HG03354 (cell line): ENCODE results near the gene SCARB1.

Source experiments
- ATAC-seq: cut with Tn5 transposase; IDR thresholded peaks from one replicate; pipeline ENCODE4 v1.9.1; 2021; ENCODE audit warnings: mild to moderate bottlenecking; ENCODE audit not compliant: unreplicated experiment, poor library complexity, severe bottlenecking

Gene SCARB1

DNA sequence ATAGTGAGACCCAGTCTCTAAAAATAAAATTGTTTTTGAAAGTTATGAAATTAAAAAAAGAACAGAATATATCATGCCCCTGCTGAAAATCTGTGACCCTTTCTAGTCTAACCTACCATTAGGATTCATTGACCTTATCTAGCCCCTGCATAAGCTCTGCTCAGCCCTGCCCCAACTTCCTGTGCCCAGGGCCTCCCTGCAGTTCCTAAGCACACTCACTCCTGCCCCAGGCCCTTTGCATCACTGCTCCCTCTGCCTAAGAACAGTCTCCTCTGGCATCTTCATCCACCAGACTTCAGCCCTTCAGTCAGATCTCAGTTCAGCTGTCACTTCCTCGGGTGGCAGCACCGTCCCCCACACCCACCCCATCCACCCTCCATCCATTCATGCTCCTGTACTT, 55.4 kb downstream of the SCARB1 start:
- ATAC-seq = no peak

DNA sequence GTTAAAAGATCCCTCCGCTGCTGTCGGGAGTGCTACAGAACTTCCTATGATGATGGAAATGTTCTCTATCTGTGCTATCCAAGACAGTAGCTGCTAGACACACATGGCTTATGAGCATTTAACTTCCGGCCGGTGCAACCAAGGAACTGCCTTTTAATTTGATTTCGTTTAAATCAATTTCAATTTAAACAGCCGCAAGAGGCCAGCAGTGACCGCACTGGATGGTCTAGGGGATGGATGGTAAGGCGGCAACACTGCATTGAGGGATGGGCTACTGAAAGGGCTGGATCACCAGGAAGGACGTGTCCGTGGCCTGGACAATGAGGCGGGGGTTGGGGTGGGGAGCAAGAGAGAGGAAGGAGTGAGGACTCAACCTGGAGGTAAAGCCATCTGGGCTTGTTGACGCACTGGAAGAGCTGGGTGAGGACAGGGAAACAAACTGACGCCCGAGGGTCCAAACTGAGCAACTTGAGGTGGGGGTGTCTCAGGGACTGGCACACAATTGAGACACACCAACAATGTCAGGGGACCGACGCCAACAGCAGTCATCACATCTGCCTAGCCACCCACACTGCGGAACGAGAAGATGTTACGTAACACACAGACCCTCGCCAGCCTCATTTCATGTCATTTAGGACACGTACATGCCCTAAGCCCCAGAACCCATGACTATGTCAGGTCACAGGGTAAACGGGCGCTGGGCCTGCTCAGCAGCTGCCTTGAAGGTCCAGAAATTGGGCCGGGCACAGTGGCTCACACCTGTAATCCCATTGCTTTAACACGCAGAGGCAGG, 57.6 kb downstream of the SCARB1 start:
- no peak for ATAC-seq

DNA sequence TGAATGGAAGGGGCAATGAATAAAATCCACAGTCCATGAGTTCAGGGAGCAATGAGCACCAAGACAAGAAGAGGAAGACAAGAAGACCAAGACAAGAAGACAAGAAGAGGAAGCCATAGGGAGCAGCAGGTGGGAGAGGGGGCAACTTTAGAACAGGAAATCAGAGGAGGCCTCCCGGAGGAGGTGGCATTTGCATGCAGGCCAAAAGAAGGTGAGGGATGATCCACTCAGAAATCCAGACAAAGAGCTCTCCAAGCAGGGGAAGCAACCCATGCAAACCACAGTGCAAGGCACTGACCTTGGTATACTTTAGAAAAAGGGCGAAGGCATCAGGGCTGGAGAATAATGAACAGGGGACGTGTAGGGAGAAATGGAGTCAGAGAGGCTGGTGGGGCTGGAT, 58.6 kb downstream of the SCARB1 start:
- no peak for ATAC-seq

DNA sequence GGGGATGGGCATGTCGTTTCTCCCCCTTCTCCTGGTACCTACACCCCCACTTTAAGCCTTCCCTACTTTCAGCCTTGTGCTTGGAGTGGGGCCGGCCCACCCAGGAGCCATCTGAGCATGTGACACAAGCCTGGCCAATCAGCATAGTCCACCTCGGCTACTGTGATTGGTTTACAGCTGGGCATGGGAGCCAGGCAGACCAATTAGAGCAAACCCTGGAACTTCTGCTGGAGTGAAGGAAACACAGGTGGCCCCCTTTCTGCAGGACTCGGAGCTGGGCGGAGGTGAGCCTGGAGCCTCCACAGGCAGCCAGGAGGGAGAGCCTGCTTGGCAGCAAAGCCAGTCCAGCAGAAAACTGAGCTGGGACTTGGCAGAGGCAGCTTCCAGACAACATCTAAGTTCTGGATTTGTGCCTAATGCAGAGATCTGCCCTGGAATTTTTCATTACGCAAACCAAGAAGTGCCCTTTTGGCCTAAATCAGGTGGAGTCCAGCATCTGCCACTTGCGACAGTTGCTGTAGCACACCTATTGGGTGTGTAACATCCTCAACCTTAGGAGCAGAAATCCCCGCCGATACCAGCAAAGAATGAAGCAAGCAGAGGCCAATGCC, 59.5 kb downstream of the SCARB1 start:
- no peak for ATAC-seq

DNA sequence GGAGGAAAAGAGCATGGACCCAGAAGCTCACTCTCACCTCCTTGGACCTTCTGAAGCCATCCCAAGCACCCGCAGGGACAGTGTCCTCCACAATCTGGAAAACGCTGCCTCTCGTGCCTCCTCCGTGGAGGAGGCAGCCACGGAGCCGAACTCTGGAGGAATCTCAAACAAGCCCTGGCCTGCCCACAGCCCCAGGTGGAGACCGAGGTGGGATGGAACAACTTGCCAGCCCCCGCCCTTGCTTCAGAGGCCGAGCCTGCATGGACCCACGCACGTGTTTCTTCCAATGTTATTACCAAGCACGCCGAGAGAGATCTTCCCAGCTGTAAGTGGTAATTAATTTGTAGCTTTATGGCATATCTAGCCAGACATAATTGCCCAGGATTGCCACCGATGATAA, 61.3 kb downstream of the SCARB1 start:
- ATAC-seq = no peak

DNA sequence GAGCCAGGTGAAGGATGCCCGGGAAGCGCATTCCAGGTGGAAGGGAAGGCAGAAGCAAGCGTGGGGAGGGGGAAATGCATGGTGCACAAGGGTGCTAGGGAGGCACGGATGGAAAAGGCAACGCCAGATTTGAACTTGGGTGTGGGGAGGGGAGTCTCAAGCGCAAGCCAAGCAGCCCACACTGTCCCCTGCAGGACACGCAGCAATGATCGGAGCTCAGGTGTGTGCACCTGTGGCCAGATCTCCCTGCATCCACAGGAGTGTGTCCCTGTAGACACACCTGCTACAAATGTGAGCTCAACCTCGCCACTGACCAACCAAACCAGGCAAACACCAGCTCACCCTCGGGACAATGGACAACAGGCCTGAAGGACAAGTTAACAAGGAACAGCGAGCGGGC, 63.2 kb downstream of the SCARB1 start:
- no peak for ATAC-seq

DNA sequence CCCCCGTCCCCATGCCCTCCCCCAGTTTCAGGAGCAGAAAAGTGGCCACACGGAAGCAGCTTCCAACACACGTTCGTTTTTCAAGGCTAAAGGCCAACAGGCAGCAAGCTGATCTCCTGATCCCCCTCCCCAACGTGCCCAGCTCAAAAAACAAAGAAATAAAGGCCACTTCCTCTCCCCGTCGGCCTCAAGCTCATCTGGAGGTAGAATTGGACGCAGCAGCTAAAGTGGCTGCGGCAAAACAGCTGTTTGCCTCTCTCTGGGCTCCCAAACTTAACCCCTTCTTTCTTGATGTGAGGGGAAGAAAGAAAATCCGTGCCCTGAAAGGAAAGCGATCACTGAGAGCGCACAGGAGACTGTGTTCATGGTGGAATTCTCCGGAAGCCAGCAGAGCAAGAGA, 66.3 kb downstream of the SCARB1 start:
- ATAC-seq = no peak

DNA sequence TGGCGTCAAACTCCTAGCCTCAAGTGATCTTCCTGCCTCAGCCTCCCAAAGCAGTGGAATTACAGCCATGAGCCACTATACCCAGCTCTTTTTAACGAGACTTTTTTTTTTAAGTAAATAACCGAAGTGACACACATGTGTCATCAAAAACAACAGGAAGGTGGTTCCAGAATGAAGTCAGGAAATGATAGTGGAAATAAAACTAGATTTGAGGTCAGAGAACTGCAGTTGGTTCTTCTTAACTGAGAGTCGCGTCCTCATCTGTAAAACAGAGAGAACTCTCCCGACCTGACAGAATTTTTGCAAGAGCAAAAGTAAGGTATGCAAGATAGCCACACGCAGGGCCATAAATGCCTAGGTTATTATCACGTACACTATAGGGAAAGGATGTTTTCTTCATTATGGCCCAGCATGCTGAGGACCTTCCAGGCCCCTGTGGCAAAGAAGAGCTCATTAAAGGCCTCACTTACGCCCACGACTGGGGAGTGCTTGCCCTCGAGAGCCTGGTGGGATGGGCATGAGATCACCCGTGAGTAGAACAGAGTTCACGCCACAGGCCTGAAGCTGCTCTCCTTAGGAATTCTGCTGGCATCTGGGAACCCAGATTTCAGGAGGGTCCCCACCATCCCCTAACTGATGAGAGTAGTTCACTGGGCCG, 67.2 kb downstream of the SCARB1 start:
- ATAC-seq = no peak

DNA sequence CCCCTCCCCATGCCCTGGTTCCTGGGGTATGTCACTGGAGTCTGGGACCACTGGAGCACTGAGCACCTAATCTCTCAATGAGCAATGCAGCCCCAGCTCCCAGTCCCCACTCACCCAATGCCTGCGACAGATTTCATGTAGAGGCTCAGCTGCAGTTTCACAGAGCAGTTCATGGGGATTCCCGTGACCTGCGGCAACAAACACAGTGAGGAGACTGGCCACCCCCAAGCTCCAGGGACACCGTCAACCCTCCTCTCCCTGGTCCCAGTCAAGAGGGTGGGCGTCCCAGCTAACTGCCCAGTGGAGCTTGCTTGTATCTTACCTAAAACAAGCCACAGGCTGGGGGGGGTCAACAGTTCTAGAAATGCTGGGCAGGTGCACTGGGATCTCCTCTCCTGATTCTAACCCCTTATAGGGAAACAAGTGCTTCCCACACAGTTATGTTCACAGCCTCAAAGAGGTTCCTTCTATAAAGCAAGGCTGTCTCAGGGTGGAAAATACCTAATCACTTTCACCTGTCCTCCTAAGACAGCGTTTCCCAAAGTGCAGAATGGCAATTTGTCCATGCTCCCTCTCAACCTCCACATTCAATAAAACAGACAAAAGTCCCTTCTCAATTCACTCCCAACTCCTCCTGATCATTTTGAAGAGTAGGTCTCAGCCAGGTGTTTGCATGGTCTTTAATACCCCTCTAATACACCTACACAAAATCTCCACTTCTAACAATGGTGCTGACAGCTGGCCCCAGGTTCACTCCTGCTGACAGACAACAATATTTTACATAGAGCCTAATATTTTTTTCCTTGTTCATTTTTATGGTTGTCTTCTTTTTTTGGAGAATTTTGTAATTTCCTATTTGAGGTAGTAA, 68.3 kb downstream of the SCARB1 start:
- ATAC-seq = peak; percentile 59

DNA sequence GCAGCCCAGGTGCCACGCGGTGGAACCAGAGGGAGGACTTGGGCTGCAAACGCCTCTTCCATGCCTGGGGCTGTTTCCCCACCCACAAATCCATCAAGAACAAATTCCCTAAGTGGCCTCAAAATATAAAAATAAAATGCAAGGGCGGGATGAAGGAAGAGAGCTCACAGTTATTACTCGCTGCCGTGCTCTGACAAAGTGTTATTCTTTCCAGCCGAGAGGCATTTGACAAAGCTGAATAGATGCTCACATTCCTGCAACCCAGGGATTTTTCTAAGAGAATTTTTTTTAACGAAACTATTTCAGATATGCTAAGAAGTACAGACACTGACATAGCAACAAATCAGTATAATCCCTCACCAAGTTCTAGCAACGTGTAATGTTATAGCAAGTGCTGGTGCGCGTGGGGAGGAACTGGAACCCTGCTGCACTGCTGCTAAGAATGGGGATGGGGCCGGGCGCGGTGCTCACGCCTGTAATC, 70.7 kb downstream of the SCARB1 start:
- ATAC-seq = no peak

DNA sequence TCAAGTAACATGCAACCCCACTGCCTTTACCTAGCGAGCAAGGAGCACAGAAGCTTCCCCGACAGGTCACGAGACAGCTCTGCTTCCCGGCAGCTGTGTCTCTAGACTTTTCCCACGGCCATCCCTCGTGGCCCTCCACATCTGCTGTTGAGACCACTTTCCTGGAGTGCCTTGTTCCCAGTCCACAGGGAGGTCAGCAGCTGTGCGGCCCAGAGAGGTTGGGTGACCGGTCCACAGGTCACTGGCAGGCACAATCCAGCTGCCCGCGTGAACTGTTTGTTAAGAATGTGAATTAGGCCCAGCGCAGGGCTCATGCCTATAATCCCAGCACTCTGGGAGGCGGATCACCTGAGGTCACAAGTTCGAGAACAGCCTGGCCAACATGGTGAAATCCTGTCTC, 71.5 kb downstream of the SCARB1 start:
- ATAC-seq = no peak

DNA sequence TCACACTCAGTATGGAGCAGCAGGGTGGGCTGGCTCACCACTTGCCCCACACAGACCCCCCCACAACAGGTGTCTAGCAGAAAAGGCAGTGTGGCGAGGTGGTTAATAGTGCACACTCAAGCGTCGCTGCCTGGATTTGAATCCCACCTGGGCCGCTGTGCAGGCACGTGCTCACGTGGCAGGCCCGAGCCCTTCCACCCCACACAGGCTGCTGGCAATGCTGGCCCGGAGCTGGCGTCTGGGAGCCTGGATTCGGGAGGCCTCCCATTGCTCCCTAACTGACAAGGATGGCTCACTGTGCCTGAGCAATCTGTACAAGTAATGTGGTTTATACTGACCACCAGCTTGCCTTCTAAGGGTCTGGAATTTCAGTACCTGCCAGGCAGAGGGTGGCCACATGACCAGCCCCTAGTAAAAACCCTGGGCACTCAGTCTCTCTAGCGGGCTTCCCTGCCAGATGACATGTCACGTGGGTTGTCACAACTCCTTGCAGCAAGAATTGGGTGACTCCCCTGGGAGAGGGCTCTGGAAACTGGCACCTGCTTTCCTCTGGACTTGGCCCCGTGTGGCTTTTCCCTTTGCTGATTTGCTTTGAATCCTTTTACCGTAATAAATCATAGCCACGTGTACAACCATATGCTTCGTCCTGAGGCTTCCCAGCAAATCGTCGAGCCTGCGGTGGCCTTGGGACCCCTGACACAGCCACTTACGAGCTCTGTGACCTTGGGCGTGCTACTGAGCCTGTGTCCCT, 72.8 kb downstream of the SCARB1 start:
- no peak for ATAC-seq

DNA sequence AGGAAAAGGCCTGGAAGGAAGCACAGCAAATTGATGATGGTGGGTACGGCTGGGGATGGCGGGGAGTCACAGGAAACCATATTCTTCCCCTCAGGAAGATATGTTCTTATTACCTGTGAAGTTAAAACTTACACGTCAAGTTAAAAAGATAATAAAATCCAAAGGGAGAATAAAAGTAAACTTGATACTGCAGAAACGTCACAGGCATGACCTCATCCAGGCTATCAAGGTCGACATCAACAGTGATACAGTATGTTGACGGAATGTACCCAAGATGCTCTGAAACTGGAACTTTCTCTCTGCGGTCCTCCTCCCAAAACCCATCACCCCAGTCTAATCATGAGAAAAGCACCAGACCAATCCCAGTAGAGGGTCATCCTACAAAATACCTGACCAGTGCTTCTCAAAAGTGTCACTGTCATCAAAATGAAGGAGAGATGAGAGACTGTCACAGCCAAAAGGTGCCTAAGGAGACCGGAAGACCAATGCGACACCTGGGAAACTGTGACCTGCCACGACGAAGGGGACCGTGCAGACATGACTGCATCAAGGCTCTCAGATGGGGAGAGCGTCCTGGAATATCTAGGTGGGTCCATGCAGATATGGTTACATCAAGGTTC, 74.6 kb downstream of the SCARB1 start:
- ATAC-seq = no peak

DNA sequence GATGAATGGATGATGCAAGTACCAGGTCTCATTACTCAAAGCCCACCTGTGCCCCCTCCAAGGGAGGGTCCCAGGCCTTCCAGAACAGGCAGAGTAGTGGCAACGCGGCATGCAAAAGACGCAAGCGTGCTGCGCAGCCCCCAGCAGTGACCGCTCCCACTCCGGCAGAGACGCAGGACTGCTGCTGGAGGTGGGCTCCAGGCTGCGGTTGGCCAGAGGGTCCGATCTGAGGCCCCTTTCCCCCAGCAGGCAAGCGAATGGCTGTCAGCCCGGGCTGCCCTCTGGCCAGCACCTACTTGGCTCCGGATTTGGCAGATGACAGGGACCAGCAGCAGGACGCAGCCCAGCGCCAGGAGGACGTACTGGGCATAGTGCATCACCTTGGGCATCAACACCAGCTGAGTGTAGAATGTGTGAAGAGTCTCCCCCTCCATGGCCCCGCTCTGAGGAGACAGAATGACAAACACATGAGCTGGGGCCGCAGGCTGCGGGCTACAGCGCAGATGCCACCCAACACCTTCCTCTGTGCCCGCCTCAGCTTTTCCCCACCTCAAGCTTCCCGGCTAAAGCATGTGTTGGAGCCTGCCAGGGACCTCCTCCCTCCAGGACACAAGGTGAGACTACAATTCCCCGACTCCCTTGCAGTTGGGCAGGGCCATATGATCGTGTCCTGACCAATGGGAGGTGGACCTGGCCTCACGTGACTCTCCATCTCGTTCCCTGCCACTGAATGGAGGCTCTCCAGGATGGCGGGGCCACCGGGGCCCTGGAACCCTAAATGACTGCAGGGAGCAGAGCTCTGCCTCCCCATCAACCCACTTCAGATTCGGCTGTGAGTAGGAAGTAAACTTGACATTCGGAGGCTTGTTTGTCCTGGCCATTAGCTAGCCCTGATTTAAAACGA, 77.4 kb downstream of the SCARB1 start:
- no peak for ATAC-seq

DNA sequence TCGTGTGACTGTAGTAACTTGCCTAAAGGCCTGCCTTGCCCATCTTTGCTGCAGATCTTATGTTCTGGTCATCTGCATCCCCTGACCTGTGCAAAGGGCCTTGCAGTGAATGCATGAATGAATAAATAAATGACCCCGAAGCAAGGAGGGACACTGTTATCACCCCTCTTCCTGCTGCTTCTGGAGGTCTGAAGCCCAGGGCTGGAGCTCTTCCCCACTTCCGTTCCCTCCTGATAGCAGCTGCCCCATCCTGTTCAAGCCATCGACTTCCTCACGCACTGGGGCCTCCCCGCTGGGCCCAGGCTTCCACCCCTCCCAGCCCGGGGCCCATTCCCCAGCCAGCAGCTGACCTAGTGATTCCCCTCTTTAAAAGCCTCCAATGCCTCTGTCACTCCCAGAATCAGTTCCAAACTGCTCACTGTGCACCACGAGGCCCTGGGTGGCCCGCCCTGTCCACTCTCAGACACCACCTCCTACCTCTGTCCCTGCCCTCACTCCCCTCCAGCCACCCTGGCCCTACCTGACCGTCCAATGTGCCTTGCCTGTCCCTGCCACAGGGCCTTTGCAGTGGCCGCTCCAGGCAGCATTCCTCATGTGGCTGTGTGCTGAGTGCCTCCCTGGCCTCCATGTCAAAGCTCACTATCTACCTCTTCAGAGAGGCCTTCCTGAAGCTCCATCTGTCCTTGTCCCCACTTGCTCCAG, 78.6 kb downstream of the SCARB1 start:
- ATAC-seq = no peak

DNA sequence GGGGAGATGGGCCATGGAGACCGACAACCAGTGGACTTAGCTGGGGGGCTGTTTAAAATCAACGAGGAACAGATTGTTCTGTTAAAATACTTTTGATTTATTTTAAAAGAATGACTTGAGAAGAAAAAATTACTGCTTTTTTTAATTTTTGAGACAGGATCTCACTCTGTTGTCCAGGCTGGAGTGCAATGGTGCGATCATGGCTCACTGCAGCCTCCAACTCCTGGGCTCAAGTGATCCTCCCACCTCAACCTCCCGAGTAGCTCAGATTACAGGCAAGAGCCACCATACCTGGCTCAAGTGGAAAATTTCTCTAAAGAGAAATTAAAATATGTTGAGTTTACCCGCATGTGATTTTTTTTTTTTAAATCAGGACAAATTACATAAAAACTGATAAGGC, 80.6 kb downstream of the SCARB1 start:
- no peak for ATAC-seq

DNA sequence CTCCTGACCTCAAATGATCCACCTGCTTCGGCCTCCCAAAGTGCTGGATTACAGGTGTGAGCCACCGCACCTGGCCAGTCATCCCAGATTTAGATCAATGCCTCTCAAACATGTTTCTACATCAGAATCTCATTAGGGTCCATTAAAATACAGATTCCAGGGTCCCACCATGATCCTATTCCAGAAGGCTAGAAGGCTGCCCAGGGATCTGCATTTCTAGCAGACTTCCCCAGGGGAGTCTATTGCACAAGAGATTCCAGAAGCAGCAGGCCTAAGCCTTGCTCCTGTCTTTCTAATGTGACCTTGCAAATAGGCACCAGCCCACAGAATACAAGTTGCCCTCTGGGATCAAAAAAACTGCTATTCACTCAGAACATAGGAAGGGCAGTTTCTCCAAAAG, 81.5 kb downstream of the SCARB1 start:
- no peak for ATAC-seq
